ENCODE measurements around the gene PIEZO2.

PIEZO2 gene

DNA sequence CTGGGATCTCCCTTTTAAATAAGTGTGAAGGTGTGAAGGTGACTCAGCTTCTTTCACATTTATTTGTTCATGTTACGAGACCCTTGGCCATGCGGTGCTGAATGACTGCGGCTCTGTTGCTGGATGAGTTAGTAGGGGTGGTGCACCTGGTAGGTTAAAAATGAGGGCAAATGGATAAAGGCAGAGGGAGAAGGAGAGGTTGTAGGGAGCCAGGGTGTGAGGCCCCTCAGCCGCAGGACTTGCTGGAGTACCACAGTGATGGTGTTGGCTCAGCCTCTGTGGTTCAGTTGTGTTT lies 459.4 kb downstream of the PIEZO2 start:
- TF ChIP-seq POLR2AphosphoS5 (IDR thresholded peaks at IDR 0.05; ENCODE audit: low read depth) (no peak), CTCF (IDR thresholded peaks at IDR 0.05; ENCODE audit: insufficient read depth, low read length) (no peak), SPI1 (IDR thresholded peaks at IDR 0.05; ENCODE audit: borderline replicate concordance, low read depth) (no peak), GABPA (IDR thresholded peaks at IDR 0.05; ENCODE audit: low read depth) (no peak)
- TF ChIP-seq, protein P1, sequence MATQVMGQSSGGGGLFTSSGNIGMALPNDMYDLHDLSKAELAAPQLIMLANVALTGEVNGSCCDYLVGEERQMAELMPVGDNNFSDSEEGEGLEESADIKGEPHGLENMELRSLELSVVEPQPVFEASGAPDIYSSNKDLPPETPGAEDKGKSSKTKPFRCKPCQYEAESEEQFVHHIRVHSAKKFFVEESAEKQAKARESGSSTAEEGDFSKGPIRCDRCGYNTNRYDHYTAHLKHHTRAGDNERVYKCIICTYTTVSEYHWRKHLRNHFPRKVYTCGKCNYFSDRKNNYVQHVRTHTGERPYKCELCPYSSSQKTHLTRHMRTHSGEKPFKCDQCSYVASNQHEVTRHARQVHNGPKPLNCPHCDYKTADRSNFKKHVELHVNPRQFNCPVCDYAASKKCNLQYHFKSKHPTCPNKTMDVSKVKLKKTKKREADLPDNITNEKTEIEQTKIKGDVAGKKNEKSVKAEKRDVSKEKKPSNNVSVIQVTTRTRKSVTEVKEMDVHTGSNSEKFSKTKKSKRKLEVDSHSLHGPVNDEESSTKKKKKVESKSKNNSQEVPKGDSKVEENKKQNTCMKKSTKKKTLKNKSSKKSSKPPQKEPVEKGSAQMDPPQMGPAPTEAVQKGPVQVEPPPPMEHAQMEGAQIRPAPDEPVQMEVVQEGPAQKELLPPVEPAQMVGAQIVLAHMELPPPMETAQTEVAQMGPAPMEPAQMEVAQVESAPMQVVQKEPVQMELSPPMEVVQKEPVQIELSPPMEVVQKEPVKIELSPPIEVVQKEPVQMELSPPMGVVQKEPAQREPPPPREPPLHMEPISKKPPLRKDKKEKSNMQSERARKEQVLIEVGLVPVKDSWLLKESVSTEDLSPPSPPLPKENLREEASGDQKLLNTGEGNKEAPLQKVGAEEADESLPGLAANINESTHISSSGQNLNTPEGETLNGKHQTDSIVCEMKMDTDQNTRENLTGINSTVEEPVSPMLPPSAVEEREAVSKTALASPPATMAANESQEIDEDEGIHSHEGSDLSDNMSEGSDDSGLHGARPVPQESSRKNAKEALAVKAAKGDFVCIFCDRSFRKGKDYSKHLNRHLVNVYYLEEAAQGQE (IDR thresholded peaks at IDR 0.05; ENCODE audit: insufficient replicate concordance, low read depth): no peak
- DNase-seq (ENCODE audit: low read depth in 1 of 2, low spot score in 1 of 2): no peak
- peaks cover 5% of the 10 kb centered on the region for H3K27me3 ChIP-seq (ENCODE audit: insufficient read depth, poor library complexity, severe bottlenecking)

DNA sequence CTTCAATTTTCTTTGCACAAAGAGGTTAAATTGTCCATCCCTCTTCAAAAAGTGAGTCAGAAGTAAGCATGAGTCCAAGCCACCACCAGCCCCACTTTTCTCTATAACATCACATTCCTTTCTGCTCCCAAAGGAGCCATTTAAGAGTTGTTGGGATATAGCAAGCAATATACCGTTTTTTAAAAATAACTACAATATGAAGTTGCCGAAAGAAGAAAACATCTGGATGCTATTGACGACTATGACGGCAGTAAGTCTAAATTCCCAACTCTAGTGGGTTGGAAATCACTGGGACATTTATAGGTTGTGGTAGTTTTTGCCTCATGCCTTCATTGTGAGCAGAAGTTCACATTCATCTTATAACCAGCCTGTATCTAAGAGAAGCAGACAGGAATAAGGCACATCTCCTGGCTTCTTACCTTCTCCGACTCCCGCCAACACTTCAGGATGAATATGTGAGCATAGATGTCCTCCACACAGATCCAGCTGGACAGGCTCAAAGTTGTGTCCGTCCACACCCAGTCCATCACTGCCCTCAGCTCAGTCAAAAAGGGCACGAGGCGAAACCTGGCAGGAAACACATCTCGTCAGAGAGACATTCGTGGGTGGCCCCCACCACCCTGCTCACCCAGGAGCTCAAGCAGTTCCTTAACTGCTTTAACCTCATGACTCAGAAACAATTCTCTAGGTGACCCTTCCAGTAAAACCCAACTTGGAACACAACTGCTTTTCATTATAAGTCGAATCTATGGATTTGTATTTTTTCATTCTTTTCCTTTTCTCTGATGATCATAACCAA lies 459.9 kb downstream of the PIEZO2 start:
- no peak for DNase-seq (ENCODE audit: low read depth in 1 of 2, low spot score in 1 of 2)
- TF ChIP-seq, protein P1 (IDR thresholded peaks at IDR 0.05; ENCODE audit: insufficient replicate concordance, low read depth): no peak
- no peak for TF ChIP-seq POLR2AphosphoS5 (IDR thresholded peaks at IDR 0.05; ENCODE audit: low read depth)
- no peak for TF ChIP-seq GABPA (IDR thresholded peaks at IDR 0.05; ENCODE audit: low read depth)
- TF ChIP-seq SPI1 (IDR thresholded peaks at IDR 0.05; ENCODE audit: borderline replicate concordance, low read depth): no peak
- no peak for TF ChIP-seq CTCF (IDR thresholded peaks at IDR 0.05; ENCODE audit: insufficient read depth, low read length)
- H3K4me3 ChIP-seq (replicated peaks; ENCODE audit: insufficient read depth, low read length): no peak overlapping the region
- H3K27me3 ChIP-seq (ENCODE audit: insufficient read depth, poor library complexity, severe bottlenecking): peaks cover 5% of the 10 kb centered on the region
- H3K27ac ChIP-seq (replicated peaks): no peak overlapping the region

More for the DNA sequence above, 459.4 kb downstream of the PIEZO2 start:
- Histone ChIP-seq H3K4me3 (replicated peaks; ENCODE audit: insufficient read depth, low read length) (no peak overlapping the region), H3K27ac (replicated peaks) (no peak overlapping the region)

GRCh38 chr18:10688766-10689165 lies 460.6 kb downstream of the PIEZO2 start:
- H3K27ac ChIP-seq (replicated peaks): no peak overlapping the region
- no peak for TF ChIP-seq SPI1 (IDR thresholded peaks at IDR 0.05; ENCODE audit: borderline replicate concordance, low read depth)
- TF ChIP-seq, protein P1 (IDR thresholded peaks at IDR 0.05; ENCODE audit: insufficient replicate concordance, low read depth): no peak
- TF ChIP-seq GABPA (IDR thresholded peaks at IDR 0.05; ENCODE audit: low read depth): no peak
- no peak for TF ChIP-seq CTCF (IDR thresholded peaks at IDR 0.05; ENCODE audit: insufficient read depth, low read length)
- no peak for TF ChIP-seq POLR2AphosphoS5 (IDR thresholded peaks at IDR 0.05; ENCODE audit: low read depth)
- H3K4me3 ChIP-seq (replicated peaks; ENCODE audit: insufficient read depth, low read length): no peak overlapping the region
- peaks cover 5% of the 10 kb centered on the region for H3K27me3 ChIP-seq (ENCODE audit: insufficient read depth, poor library complexity, severe bottlenecking)
- DNase-seq (ENCODE audit: low read depth in 1 of 2, low spot score in 1 of 2): no peak
